Vagina (tissue), 2 donors: ENCODE data around the gene IL11RA. TPM values are rescaled to one million over a fixed set of nuclear protein-coding genes. Genes with fewer than 3 reads are reported as not detected.

Source experiments
- DNase-seq, 2 donors: peaks; one replicate each; pipeline ENCODE4 v3.0.0-alpha.2; 2017; ENCODE audit errors: extremely low spot score in 2 of 2
- H3K27ac ChIP-seq: fragments of 200-600 bp; sonication (generic); one replicate; pipeline ENCODE4 v1.5.1; 2019
- H3K27me3 ChIP-seq: fragments of 200-600 bp; sonication (generic); one replicate; pipeline ENCODE4 v1.5.1; 2019
- H3K36me3 ChIP-seq, 2 donors: fragments of 200-600 bp; sonication (generic); one replicate each; pipeline ENCODE4 v1.5.1; 2017 to 2019
- H3K4me1 ChIP-seq: fragments of 200-600 bp; sonication (generic); one replicate; pipeline ENCODE4 v1.5.1; 2019
- H3K4me3 ChIP-seq, 2 donors: fragments of 200-600 bp; sonication (generic); 1 replicate in 1 of 2; 2 replicates in 1 of 2; pipeline ENCODE4 v1.5.1; 2016 to 2019
- H3K9me3 ChIP-seq: fragments of 200-600 bp; sonication (generic); one replicate; pipeline ENCODE4 v1.5.1; 2019
- CTCF ChIP-seq, 3 experiments: fragments of 450-650 bp in 2 of 3; fragments of 200-600 bp in 1 of 3; sonication (generic) in 1 of 3; IDR thresholded peaks; one replicate each; pipeline ENCODE4 v1.5.1; 2017 to 2019; ENCODE audit warnings: antibody characterized with exemption in 3 of 3, mild to moderate bottlenecking in 2 of 3, moderate library complexity in 2 of 3
- POLR2A ChIP-seq, 2 donors: fragments of 450-650 bp; IDR thresholded peaks; one replicate each; pipeline ENCODE4 v1.6.1; 2017; ENCODE audit warnings: antibody characterized with exemption in 2 of 2, mild to moderate bottlenecking in 2 of 2, moderate library complexity in 2 of 2
- POLR2AphosphoS5 ChIP-seq, 2 donors: sonication (generic); formaldehyde crosslinking; IDR thresholded peaks; one replicate each; pipeline ENCODE4 v1.9.0; 2017; ENCODE audit warnings: antibody characterized with exemption in 2 of 2, mild to moderate bottlenecking in 2 of 2, low read depth in 1 of 2; ENCODE audit not compliant: insufficient read depth in 1 of 2
- intact Hi-C: fragments of 100-400 bp; cut with DNase I; formaldehyde crosslinking; loops from one replicate; pipeline ENCODE4 v1.15.1; 2023
- total RNA-seq: library from RNA; depleted of rRNA; stranded (reverse); fragments of >200 nt; gene quantifications from one replicate; pipeline ENCODE4 v1.2.3, GENCODE V29; 2016

Gene IL11RA
- total RNA-seq, 1 donor from 2014 or later = 30.7 TPM

- no peak for TF ChIP-seq CTCF (IDR thresholded peaks at IDR 0.05)
- no peak for TF ChIP-seq POLR2AphosphoS5 (IDR thresholded peaks at IDR 0.05; ENCODE audit: insufficient read depth in 1 of 2, low read depth in 1 of 2)
- TF ChIP-seq POLR2A (IDR thresholded peaks at IDR 0.05) = no peak
- no peak for DNase-seq
- intact Hi-C loops = no loop called here
- Histone ChIP-seq H3K9me3 (no peaks in the 10 kb centered on the region), H3K36me3 (no peaks in the 10 kb centered on the region), H3K27me3 (peaks cover 20% of the 10 kb centered on the region), H3K27ac (no peak overlapping the region), H3K4me3 (no peak overlapping the region), H3K4me1 (peaks cover 19% of the 10 kb centered on the region)
These were observed 26.8 kb upstream of the IL11RA start for GRCh38 chr9:34625186-34625486.

GRCh38 chr9:34627716-34628655 is 24.0 kb upstream of the IL11RA start:
- H3K27me3 ChIP-seq = peaks cover 20% of the 10 kb centered on the region
- intact Hi-C loops = no loop called here

GRCh38 chr9:34628656-34629490 is 23.1 kb upstream of the IL11RA start, which contains the start of gene ARID3C:
Gene ARID3C, minus strand, starts transcription at chr9:34629066. Its CDS starts 1,052 bp downstream, at chr9:34628014.
- TF ChIP-seq CTCF (IDR thresholded peaks at IDR 0.05) (no peak), POLR2A (IDR thresholded peaks at IDR 0.05) (no peak), POLR2AphosphoS5 (IDR thresholded peaks at IDR 0.05; ENCODE audit: insufficient read depth in 1 of 2, low read depth in 1 of 2) (no peak)
- Histone ChIP-seq H3K4me3 (peak within 1 kb of the TSS; percentile 27 to 33), H3K36me3 (no peaks in the 10 kb centered on the region), H3K27me3 (peaks cover 18% of the 10 kb centered on the region), H3K9me3 (no peaks in the 10 kb centered on the region), H3K4me1 (peaks cover 11% of the 10 kb centered on the region), H3K27ac (no peak within 1 kb of the TSS)
- intact Hi-C loops = no loop called here
- no peak for DNase-seq

More at GRCh38 chr9:34627716-34628655, 24.0 kb upstream of the IL11RA start:
- TF ChIP-seq POLR2A (IDR thresholded peaks at IDR 0.05) (no peak), CTCF (IDR thresholded peaks at IDR 0.05) (no peak), POLR2AphosphoS5 (IDR thresholded peaks at IDR 0.05; ENCODE audit: insufficient read depth in 1 of 2, low read depth in 1 of 2) (no peak)
- Histone ChIP-seq H3K27ac (no peak overlapping the region), H3K4me1 (peaks cover 13% of the 10 kb centered on the region), H3K4me3 (peak overlapping the region in 1 of 2 donors; percentile 33), H3K36me3 (no peaks in the 10 kb centered on the region), H3K9me3 (no peaks in the 10 kb centered on the region)
- no peak for DNase-seq

- no peak for DNase-seq
- TF ChIP-seq CTCF (IDR thresholded peaks at IDR 0.05) = no peak
- no peak for TF ChIP-seq POLR2A (IDR thresholded peaks at IDR 0.05)
- TF ChIP-seq POLR2AphosphoS5 (IDR thresholded peaks at IDR 0.05; ENCODE audit: insufficient read depth in 1 of 2, low read depth in 1 of 2) = no peak
- peak overlapping the region in 1 of 2 donors; percentile 33 for H3K4me3 ChIP-seq
- no peaks in the 10 kb centered on the region for H3K36me3 ChIP-seq
- peaks cover 14% of the 10 kb centered on the region for H3K4me1 ChIP-seq
- intact Hi-C loops = no loop called here
- H3K27me3 ChIP-seq = peaks cover 13% of the 10 kb centered on the region
- H3K9me3 ChIP-seq = no peaks in the 10 kb centered on the region
- no peak overlapping the region for H3K27ac ChIP-seq
These were observed 22.5 kb upstream of the IL11RA start for GRCh38 chr9:34629491-34629808.
